Measurements from ENCODE around the gene ANXA2. TPM values are rescaled to one million over a fixed set of nuclear protein-coding genes. Genes with fewer than 3 reads are reported as not detected.

Gene ANXA2
- total RNA-seq, 1 donor from 2014 or later, result 730 TPM

DNA sequence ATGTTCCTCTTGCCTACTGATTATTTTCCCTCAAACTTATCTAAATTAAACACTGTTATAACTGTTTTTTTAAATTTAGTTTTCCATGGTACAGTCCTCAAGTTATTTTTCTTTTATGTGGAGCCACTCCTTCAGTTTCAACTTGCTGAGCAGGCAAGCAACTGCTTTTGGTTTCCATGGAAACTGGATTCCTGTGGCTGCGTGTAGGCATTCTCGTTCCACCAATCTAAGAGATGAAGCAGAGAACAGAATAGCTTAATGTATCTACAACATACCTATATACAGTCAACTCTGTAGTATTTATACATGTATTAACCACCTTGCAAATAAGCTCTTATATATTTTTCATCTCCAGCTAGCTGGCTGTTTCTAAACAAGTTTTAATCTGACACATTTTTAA lies 25.8 kb upstream of the ANXA2 start:
- Histone ChIP-seq H3K4me1 (peaks cover 3 to 28% of the 10 kb centered on the region in 2 donors), H3K27ac (peak overlapping the region in 1 of 2 donors; percentile 46), H3K36me3 (no peaks in the 10 kb centered on the region), H3K4me3 (no peak overlapping the region), H3K27me3 (no peaks in the 10 kb centered on the region), H3K9me3 (no peaks in the 10 kb centered on the region)
- DNase-seq (ENCODE audit: low spot score in 2 of 2), result no peak
- intact Hi-C loops (cut with DNase I), result no loop called here
- TF ChIP-seq CTCF (IDR thresholded peaks at IDR 0.05), result no peak

DNA sequence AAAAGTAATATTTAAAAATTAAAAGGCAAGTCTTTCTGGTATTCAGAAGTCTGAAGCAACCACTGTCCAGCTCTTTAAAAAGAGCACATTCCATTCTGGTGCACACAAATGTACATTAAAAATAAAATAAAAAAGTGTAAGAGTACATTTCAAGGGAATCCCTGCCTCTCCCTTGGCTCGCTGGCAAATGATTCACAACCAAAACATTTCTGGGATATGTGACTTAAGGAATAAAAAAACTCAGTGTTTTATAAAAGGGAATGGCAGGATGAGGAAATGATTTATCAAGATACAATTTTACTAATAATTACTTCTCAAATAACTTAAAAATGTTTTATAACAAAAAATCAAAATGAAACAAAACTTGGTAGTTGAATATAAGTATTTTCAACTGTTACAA lies 23.8 kb upstream of the ANXA2 start:
- intact Hi-C loops (cut with DNase I), result loop anchor here (2.0 kb wide), 1 partner anchor 19 kb away; no protein-coding TSS in a partner anchor
- no peaks in the 10 kb centered on the region for H3K27me3 ChIP-seq
- no peak overlapping the region for H3K4me3 ChIP-seq
- no peaks in the 10 kb centered on the region for H3K36me3 ChIP-seq
- no peaks in the 10 kb centered on the region for H3K9me3 ChIP-seq
- H3K27ac ChIP-seq, result peak overlapping the region in 1 of 2 donors; percentile 35
- no peak for DNase-seq (ENCODE audit: low spot score in 2 of 2)
- TF ChIP-seq CTCF (IDR thresholded peaks at IDR 0.05), result no peak
- H3K4me1 ChIP-seq, result peaks cover 0 to 19% of the 10 kb centered on the region in 2 donors

DNA sequence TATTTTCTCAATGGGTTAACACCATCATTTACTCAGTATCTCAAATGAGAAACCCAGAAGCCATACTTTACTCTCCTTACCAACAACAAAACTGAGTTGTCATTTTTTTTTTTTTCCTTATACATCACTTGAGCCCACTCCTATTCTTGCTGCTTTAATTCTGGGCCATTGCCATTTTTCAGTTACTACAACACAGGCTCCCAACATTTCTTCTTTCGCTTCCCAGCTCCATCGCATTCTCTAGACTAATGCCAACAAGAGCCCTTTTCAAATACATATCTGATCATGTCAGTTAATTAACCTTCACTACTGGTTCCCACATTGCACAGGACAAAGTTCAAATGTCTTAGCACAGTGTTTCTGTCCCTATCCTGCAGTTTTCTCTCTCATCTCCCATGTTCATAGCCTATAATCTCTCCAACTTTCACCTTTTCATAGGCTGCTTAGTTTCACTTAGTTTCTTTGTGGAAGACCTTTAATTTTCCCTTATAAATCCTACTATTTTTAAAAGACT lies 22.5 kb upstream of the ANXA2 start:
- H3K27ac ChIP-seq, result no peak overlapping the region
- H3K36me3 ChIP-seq, result no peaks in the 10 kb centered on the region
- H3K4me1 ChIP-seq, result peaks cover 0 to 19% of the 10 kb centered on the region in 2 donors
- intact Hi-C loops (cut with DNase I), result loop anchor here (2.0 kb wide), 1 partner anchor 17 kb away; no protein-coding TSS in a partner anchor
- H3K4me3 ChIP-seq, result no peak overlapping the region
- no peak for TF ChIP-seq CTCF (IDR thresholded peaks at IDR 0.05)
- H3K27me3 ChIP-seq, result no peaks in the 10 kb centered on the region
- DNase-seq (ENCODE audit: low spot score in 2 of 2), result no peak
- no peaks in the 10 kb centered on the region for H3K9me3 ChIP-seq

DNA sequence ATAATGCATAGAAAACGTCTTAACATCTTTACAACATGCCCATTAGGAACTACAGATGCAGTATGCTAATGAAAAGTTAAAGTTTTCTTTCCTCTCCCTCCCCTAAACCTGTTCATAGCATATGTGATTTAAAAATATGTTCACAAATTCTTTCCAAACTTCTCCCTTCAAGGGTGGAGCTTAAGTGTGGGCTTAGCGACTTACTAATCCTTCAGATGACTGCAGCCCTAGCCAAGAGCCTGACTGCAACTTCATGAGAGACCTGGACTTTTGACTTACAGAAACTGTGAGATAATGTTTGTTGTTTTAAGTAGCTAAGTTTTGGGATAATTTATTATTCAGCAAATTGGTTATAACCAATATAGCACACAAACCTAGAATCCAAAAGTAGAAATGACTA lies 22.0 kb upstream of the ANXA2 start:
- Histone ChIP-seq H3K9me3 (no peaks in the 10 kb centered on the region), H3K36me3 (no peaks in the 10 kb centered on the region), H3K4me3 (no peak overlapping the region), H3K4me1 (peaks cover 0 to 19% of the 10 kb centered on the region in 2 donors), H3K27ac (no peak overlapping the region), H3K27me3 (no peaks in the 10 kb centered on the region)
- intact Hi-C loops (cut with DNase I), result loop anchor here (2.0 kb wide), 1 partner anchor 17 kb away; no protein-coding TSS in a partner anchor
- DNase-seq (ENCODE audit: low spot score in 2 of 2), result no peak
- TF ChIP-seq CTCF (IDR thresholded peaks at IDR 0.05), result no peak

DNA sequence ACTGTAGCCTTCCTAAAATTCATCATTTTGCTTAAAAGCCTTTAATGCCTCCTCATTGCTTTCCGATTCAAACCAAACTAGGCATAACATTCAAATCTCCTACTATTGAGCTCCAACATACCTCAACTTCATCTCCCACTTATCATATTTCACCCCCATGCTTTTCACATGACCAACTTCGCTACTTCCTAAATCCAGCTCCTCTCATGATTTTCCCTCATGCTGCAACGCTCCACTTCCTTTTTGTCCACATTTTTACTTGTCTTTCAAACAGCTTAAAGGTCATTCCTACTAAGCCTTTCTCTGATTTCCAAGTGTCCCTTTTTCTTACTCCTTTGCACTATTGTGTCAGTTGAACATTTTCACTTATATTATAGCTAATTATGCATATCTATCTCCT lies 20.3 kb upstream of the ANXA2 start:
- H3K4me3 ChIP-seq, result no peak overlapping the region
- no peak for TF ChIP-seq CTCF (IDR thresholded peaks at IDR 0.05)
- no peaks in the 10 kb centered on the region for H3K36me3 ChIP-seq
- H3K27ac ChIP-seq, result no peak overlapping the region
- H3K4me1 ChIP-seq, result peaks cover 0 to 23% of the 10 kb centered on the region in 2 donors
- intact Hi-C loops (cut with DNase I), result no loop called here
- H3K27me3 ChIP-seq, result no peaks in the 10 kb centered on the region
- DNase-seq (ENCODE audit: low spot score in 2 of 2), result no peak
- no peaks in the 10 kb centered on the region for H3K9me3 ChIP-seq

GRCh38 chr15:60417112-60417511 lies 19.3 kb upstream of the ANXA2 start:
- H3K27me3 ChIP-seq, result no peaks in the 10 kb centered on the region
- no peaks in the 10 kb centered on the region for H3K36me3 ChIP-seq
- intact Hi-C loops (cut with DNase I), result no loop called here
- no peak overlapping the region for H3K4me3 ChIP-seq
- no peak overlapping the region for H3K27ac ChIP-seq
- no peaks in the 10 kb centered on the region for H3K9me3 ChIP-seq
- no peak for DNase-seq (ENCODE audit: low spot score in 2 of 2)
- no peak for TF ChIP-seq CTCF (IDR thresholded peaks at IDR 0.05)
- peaks cover 0 to 22% of the 10 kb centered on the region in 2 donors for H3K4me1 ChIP-seq
